Vagina (tissue), 2 donors: ENCODE data around the gene TRIM7. TPM values are rescaled to one million over a fixed set of nuclear protein-coding genes. Genes with fewer than 3 reads are reported as not detected.

ENCODE experiments used
- DNase-seq, 2 donors: peaks; one replicate each; pipeline ENCODE4 v3.0.0-alpha.2; 2017; ENCODE audit errors: extremely low spot score in 2 of 2
- H3K27ac ChIP-seq: fragments of 200-600 bp; sonication (generic); one replicate; pipeline ENCODE4 v1.5.1; 2019
- H3K27me3 ChIP-seq: fragments of 200-600 bp; sonication (generic); one replicate; pipeline ENCODE4 v1.5.1; 2019
- H3K36me3 ChIP-seq, 2 donors: fragments of 200-600 bp; sonication (generic); one replicate each; pipeline ENCODE4 v1.5.1; 2017 to 2019
- H3K4me1 ChIP-seq: fragments of 200-600 bp; sonication (generic); one replicate; pipeline ENCODE4 v1.5.1; 2019
- H3K4me3 ChIP-seq, 2 donors: fragments of 200-600 bp; sonication (generic); 1 replicate in 1 of 2; 2 replicates in 1 of 2; pipeline ENCODE4 v1.5.1; 2016 to 2019
- H3K9me3 ChIP-seq: fragments of 200-600 bp; sonication (generic); one replicate; pipeline ENCODE4 v1.5.1; 2019
- POLR2A ChIP-seq, 2 donors: fragments of 450-650 bp; IDR thresholded peaks; one replicate each; pipeline ENCODE4 v1.6.1; 2017; ENCODE audit warnings: antibody characterized with exemption in 2 of 2, mild to moderate bottlenecking in 2 of 2, moderate library complexity in 2 of 2
- POLR2AphosphoS5 ChIP-seq, 2 donors: sonication (generic); formaldehyde crosslinking; IDR thresholded peaks; one replicate each; pipeline ENCODE4 v1.9.0; 2017; ENCODE audit warnings: antibody characterized with exemption in 2 of 2, mild to moderate bottlenecking in 2 of 2, low read depth in 1 of 2; ENCODE audit not compliant: insufficient read depth in 1 of 2
- intact Hi-C: fragments of 100-400 bp; cut with DNase I; formaldehyde crosslinking; loops from one replicate; pipeline ENCODE4 v1.15.1; 2023
- total RNA-seq: library from RNA; depleted of rRNA; stranded (reverse); fragments of >200 nt; gene quantifications from one replicate; pipeline ENCODE4 v1.2.3, GENCODE V29; 2016
- TF ChIP-seq, protein P1 (sequence below), 3 experiments: fragments of 450-650 bp in 2 of 3; fragments of 200-600 bp in 1 of 3; sonication (generic) in 1 of 3; IDR thresholded peaks; one replicate each; pipeline ENCODE4 v1.5.1; 2017 to 2019; ENCODE audit warnings: antibody characterized with exemption in 3 of 3, mild to moderate bottlenecking in 2 of 3, moderate library complexity in 2 of 3

TRIM7 gene
- total RNA-seq, 1 donor from 2014 or later, result 21.6 TPM

DNA sequence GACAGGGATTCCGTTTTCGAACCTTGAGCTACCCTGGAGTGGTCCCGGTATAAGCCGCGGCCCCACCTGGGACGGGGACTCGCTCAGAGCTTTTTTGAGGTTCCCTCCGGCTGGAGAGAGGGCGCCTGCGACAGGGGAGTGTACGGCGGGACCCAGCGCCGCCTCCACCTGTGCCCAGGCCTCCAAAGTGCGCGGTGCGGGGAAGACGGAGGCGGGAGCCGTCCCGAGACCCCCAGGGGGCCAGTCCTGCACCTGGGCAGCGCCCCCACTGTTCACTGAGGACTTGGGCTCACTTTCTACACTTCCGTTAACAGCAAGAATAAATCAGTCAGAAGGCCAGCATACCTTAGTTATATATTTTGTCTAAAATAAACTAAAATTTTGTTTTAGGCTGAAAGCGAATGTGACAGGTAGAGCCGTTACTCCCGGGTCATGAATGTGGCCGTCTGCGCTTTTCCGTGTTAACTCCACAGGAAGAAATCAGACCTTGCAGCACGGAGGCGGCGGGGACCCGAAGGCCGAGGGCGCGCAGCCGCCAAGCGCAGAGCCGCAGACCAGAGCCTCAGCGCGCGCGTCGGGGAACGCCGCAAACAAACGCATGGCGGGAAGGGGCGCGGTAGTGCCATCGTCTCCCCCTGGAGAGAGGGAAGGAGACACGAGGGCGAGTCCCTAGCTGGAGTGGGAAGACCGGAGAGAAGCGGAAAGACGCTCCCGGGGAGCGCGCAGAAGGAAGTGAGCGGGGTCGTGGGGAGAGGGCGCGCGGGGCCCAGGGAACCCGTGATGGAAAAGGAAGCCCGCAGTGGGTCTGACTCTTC, 14.1 kb downstream of the TRIM7 start:
- TF ChIP-seq, protein P1, sequence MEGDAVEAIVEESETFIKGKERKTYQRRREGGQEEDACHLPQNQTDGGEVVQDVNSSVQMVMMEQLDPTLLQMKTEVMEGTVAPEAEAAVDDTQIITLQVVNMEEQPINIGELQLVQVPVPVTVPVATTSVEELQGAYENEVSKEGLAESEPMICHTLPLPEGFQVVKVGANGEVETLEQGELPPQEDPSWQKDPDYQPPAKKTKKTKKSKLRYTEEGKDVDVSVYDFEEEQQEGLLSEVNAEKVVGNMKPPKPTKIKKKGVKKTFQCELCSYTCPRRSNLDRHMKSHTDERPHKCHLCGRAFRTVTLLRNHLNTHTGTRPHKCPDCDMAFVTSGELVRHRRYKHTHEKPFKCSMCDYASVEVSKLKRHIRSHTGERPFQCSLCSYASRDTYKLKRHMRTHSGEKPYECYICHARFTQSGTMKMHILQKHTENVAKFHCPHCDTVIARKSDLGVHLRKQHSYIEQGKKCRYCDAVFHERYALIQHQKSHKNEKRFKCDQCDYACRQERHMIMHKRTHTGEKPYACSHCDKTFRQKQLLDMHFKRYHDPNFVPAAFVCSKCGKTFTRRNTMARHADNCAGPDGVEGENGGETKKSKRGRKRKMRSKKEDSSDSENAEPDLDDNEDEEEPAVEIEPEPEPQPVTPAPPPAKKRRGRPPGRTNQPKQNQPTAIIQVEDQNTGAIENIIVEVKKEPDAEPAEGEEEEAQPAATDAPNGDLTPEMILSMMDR (IDR thresholded peaks at IDR 0.05), result no peak
- peak in 1 of 2 donors; percentile 44 for TF ChIP-seq POLR2AphosphoS5 (IDR thresholded peaks at IDR 0.05; ENCODE audit: insufficient read depth in 1 of 2, low read depth in 1 of 2)
- H3K4me1 ChIP-seq, result peaks cover 21% of the 10 kb centered on the region
- H3K27me3 ChIP-seq, result no peaks in the 10 kb centered on the region
- H3K9me3 ChIP-seq, result no peaks in the 10 kb centered on the region
- no peaks in the 10 kb centered on the region for H3K36me3 ChIP-seq
- intact Hi-C loops, result loop anchor here (1.0 to 10.0 kb wide), 2 partner anchors 31 to 386 kb away; partner anchors contain the start of gene MGAT1
- no peak for DNase-seq
- peak overlapping the region; percentile 83 to 86 for H3K4me3 ChIP-seq
- peak overlapping the region; percentile 93 for H3K27ac ChIP-seq

DNA sequence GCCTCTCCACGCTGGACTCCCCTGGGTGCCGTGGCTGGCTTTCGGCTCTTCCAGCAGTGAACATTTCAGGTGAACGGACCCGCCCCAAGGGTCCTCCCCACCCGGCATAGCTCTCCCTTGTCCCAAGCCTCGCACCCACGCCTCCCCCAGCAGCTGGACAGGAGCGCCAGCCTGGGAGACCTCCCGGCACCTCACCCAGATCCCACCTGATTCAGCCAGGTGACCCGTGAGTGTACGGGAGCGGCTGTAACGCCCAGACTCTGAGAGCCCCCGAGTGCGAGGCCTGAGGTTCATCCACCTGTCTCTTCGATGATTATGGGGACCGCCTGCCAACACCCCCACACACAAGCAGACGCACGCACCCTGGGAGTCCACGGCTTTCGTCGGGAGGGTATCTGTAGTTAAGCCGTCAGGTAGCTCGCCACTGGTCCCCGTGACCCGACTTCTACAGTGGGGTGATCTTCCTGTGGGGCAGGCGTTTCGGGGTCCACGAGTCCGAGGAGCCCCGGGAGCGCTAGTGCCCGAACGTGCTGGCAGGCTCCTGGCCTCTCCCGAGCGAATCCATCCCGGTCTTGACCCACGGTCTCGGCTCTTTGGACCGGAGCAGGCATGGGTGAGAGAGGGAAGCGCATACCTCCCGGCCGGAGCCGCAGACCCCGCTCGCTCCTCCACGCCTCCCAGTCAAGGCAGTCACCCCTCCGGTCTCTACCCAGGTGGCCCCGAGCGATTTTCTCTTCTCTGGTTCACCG, 14.9 kb downstream of the TRIM7 start:
- intact Hi-C loops, result loop anchor here (10.0 kb wide), 2 partner anchors 325 to 385 kb away; partner anchors contain the start of genes MGAT1 and ZFP62
- no peak for DNase-seq

DNA sequence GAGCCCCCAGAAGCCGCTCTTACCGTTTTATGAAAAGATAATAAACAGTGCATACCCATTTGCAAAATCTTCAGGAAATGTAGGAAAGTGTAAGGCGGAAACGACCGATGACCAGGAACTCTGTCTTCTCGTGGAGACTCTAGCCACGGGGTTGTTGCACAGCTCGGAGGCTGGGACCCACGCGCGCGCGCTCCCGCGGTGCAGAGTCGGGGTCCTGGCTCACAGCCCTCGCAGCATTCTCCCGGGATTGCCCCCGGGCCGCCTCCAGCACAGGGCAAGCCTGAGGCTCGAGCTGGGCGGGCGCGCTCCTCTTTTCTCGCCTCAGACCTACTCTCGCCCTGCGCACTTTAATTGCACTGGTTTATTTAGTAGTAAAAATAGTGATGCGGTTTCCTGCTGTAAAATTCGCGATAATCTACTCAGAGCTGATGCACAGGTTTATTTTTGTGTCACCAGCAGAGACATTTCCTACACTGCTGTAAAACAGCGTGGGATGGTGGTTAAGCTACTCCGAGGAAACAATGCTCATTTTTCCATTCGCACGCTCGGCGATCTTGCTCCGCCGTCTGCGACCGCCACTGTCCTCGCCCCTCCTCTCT, 15.5 kb downstream of the TRIM7 start:
- no peak for DNase-seq
- Histone ChIP-seq H3K36me3 (no peaks in the 10 kb centered on the region), H3K27ac (peak overlapping the region; percentile 93), H3K27me3 (no peaks in the 10 kb centered on the region), H3K4me3 (peak overlapping the region; percentile 83 to 86), H3K9me3 (no peaks in the 10 kb centered on the region), H3K4me1 (peaks cover 29% of the 10 kb centered on the region)
- TF ChIP-seq POLR2A (IDR thresholded peaks at IDR 0.05) (no peak), POLR2AphosphoS5 (IDR thresholded peaks at IDR 0.05; ENCODE audit: insufficient read depth in 1 of 2, low read depth in 1 of 2) (no peak)
- TF ChIP-seq, protein P1 (IDR thresholded peaks at IDR 0.05), result no peak
- intact Hi-C loops, result loop anchor here (10.0 kb wide), 1 partner anchor 325 kb away; the partner anchor contains the start of gene ZFP62

More for the DNA sequence above, 14.9 kb downstream of the TRIM7 start:
- H3K27me3 ChIP-seq, result no peaks in the 10 kb centered on the region
- H3K9me3 ChIP-seq, result no peaks in the 10 kb centered on the region
- TF ChIP-seq, protein P1 (IDR thresholded peaks at IDR 0.05), result no peak
- TF ChIP-seq POLR2A (IDR thresholded peaks at IDR 0.05) (no peak), POLR2AphosphoS5 (IDR thresholded peaks at IDR 0.05; ENCODE audit: insufficient read depth in 1 of 2, low read depth in 1 of 2) (no peak)
- H3K36me3 ChIP-seq, result no peaks in the 10 kb centered on the region
- H3K27ac ChIP-seq, result peak overlapping the region; percentile 93
- H3K4me1 ChIP-seq, result peaks cover 22% of the 10 kb centered on the region
- H3K4me3 ChIP-seq, result peak overlapping the region; percentile 83 to 86

- intact Hi-C loops, result loop anchor here (10.0 kb wide), 1 partner anchor 324 kb away; the partner anchor contains the start of gene ZFP62
- H3K27me3 ChIP-seq, result no peaks in the 10 kb centered on the region
- peak overlapping the region; percentile 83 to 86 for H3K4me3 ChIP-seq
- H3K36me3 ChIP-seq, result no peaks in the 10 kb centered on the region
- H3K4me1 ChIP-seq, result peaks cover 35% of the 10 kb centered on the region
- peak in 1 of 2 donors; percentile 54 for TF ChIP-seq POLR2AphosphoS5 (IDR thresholded peaks at IDR 0.05; ENCODE audit: insufficient read depth in 1 of 2, low read depth in 1 of 2)
- TF ChIP-seq, protein P1 (IDR thresholded peaks at IDR 0.05), result no peak
- no peak for TF ChIP-seq POLR2A (IDR thresholded peaks at IDR 0.05)
- H3K9me3 ChIP-seq, result no peaks in the 10 kb centered on the region
- DNase-seq, result peak in 1 of 2 donors; percentile 96
- peak overlapping the region; percentile 93 for H3K27ac ChIP-seq
Measured at GRCh38 chr5:181188700-181189362, 16.2 kb downstream of the TRIM7 start.
